ENCODE data around the gene NKAIN1.

The NKAIN1 gene

DNA sequence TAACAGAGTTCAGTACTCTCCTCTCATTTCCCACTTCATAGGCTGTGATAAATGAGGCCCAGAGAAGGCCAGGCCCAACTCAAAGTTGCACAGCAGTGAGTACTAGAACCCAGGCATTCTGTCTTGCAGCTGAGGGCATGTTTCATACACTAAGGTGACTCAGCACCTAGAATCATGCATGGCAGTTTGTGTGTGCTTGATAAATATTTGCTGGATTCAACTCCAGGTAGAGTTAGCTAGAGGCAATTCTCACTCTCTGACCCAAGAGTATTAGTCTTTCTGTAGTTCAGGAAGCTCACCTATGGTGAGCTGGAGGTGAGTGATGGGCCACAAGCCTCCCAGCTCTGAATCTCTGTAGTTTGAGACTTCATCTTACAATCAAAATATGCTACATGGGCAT lies 10.7 kb downstream of the NKAIN1 start:
- no peak overlapping the region for H3K4me3 ChIP-seq (ENCODE audit: low read depth, low read length)
- ChIA-PET CTCF (interaction anchor here (1.3 kb wide), 1 partner anchor 67 kb away, joined by 4 read pairs; no protein-coding TSS in a partner anchor), POLR2A (no interaction called here)
- DNase-seq (ENCODE audit: low read depth, low spot score): no peak
- TF ChIP-seq, protein P1, sequence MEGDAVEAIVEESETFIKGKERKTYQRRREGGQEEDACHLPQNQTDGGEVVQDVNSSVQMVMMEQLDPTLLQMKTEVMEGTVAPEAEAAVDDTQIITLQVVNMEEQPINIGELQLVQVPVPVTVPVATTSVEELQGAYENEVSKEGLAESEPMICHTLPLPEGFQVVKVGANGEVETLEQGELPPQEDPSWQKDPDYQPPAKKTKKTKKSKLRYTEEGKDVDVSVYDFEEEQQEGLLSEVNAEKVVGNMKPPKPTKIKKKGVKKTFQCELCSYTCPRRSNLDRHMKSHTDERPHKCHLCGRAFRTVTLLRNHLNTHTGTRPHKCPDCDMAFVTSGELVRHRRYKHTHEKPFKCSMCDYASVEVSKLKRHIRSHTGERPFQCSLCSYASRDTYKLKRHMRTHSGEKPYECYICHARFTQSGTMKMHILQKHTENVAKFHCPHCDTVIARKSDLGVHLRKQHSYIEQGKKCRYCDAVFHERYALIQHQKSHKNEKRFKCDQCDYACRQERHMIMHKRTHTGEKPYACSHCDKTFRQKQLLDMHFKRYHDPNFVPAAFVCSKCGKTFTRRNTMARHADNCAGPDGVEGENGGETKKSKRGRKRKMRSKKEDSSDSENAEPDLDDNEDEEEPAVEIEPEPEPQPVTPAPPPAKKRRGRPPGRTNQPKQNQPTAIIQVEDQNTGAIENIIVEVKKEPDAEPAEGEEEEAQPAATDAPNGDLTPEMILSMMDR (IDR thresholded peaks at IDR 0.05; ENCODE audit: insufficient read depth, low read length, missing control alignments): no peak

DNA sequence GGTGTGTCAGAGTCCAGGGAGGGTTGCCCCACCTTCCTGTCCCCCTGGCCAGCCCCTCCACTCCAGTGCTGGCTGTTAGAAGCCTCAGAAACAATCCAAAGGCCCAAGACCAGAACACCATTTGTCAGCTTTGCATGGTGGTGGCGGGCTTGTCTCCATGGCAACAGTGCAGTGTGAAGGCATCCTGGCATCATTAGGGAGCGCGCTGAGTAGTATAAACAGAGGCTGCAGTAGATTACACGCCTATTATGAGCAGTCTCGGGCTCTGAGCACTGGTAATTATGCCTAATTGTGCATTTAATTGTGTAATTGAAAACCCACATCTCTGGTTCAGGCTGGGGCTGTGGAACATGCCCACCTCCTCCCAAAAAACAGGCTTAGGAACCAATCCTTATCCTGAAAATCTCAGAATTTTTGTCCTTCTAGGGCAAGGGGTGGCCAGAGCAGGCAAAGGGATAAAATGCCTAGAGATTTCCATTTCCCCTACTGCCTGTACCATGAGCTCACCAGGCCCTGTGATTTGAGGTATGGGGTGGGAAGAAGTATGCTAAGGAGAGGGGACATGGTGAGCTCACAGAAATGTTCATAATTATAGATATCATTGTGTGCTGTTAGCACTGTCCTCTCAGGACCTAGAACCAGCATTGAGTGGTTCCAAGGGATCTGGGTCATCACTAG lies 11.7 kb downstream of the NKAIN1 start:
- ChIA-PET POLR2A (interaction anchor here (0.5 kb wide), 1 partner anchor 217 kb away, joined by 3 read pairs; no protein-coding TSS in a partner anchor), CTCF (interaction anchor here (1.2 kb wide), 1 partner anchor 17 kb away, joined by 3 read pairs; no protein-coding TSS in a partner anchor)
- H3K4me3 ChIP-seq (ENCODE audit: low read depth, low read length): no peak overlapping the region
- DNase-seq (ENCODE audit: low read depth, low spot score): no peak
- TF ChIP-seq, protein P1 (IDR thresholded peaks at IDR 0.05; ENCODE audit: insufficient read depth, low read length, missing control alignments): no peak

DNA sequence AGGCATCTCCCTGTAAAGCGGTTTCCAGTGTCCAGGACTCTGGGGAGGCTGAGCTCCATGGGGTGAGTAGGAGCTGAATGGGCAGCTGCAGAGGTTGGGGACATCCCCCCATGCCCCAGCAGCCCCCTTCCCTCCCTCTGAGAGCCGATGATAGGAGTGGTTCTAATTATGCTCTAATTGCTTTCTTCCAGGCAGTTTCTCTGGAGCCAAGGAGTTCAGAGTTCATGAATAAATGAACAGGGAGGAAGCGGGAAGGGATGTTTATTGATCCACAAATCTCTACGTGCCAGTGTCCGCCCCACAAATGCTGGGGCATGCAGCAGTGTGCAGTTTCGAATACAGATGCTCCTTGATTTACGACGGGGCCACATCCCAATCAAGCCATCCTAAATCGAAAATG lies 15.6 kb downstream of the NKAIN1 start:
- ChIA-PET CTCF (interaction anchor here (1.2 kb wide), 2 partner anchors 41 to 325 kb away, joined by 3 read pairs; no protein-coding TSS in a partner anchor), POLR2A (no interaction called here)
- DNase-seq (ENCODE audit: low read depth, low spot score): no peak
- no peak overlapping the region for H3K4me3 ChIP-seq (ENCODE audit: low read depth, low read length)
- TF ChIP-seq, protein P1 (IDR thresholded peaks at IDR 0.05; ENCODE audit: insufficient read depth, low read length, missing control alignments): no peak

DNA sequence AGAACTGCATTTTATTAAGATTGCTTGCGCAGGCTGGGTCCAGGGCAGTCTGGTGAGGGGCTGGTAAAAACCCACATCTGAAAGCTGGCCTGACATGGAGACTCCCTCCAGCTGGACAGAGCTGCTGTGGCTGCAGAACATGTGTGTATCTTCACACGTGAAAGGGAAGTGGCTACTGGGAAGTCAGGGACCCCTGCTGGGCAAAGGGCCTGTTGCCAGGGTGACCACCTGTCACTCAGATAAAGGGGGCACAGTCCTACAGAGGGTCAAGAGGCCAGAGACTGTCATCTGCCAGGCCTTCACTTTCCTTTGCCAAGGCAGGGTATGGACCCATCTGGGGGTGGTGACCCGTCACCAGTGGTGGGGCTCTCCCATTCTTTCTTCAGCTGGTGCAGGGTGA lies 17.5 kb downstream of the NKAIN1 start:
- no peak overlapping the region for H3K4me3 ChIP-seq (ENCODE audit: low read depth, low read length)
- DNase-seq (ENCODE audit: low read depth, low spot score): no peak
- CTCF ChIA-PET: no interaction called here
- TF ChIP-seq, protein P1 (IDR thresholded peaks at IDR 0.05; ENCODE audit: insufficient read depth, low read length, missing control alignments): no peak
- POLR2A ChIA-PET: no interaction called here

DNA sequence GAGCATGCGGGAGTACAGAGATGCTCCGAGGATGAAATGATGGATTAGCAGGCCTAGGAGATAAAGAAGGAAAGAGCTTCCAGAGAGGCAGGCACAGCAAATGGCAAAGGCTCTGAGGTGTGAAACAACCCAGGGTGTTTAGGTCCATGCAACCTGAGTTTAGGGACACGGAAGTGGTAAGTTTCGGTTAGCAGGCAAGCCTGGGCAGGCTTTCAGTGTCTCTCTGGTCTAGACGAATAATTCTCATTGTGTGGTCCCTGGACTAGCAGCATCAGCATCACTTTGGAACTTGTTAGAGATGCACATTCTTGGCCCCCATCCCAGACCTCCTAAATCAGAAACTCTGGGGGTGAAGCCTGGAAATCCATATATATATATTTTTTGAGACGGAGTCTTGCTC lies 18.6 kb downstream of the NKAIN1 start:
- DNase-seq (ENCODE audit: low read depth, low spot score): no peak
- H3K4me3 ChIP-seq (ENCODE audit: low read depth, low read length): no peak overlapping the region
- ChIA-PET POLR2A (no interaction called here), CTCF (no interaction called here)
- TF ChIP-seq, protein P1 (IDR thresholded peaks at IDR 0.05; ENCODE audit: insufficient read depth, low read length, missing control alignments): no peak

DNA sequence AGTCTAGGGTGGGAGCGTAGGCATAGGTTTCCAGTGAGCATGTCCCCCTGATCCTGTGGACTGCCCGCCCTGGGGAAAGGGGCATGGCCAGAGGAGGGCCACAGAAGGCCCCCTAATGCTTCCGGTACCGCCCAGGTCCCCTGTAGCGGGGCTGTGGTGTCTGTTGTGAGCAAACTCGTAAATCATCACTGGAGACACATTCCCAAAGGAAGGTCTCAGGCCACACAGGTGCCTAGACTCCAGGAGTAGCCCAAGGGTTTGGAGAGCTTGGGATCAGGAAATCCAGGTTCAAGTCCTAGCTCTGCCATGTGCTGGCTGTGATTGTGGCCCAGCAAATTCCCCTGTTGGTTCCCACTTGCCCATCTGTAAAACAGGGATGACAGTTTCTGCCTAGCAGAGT lies 20.2 kb downstream of the NKAIN1 start:
- no peak for DNase-seq (ENCODE audit: low read depth, low spot score)
- CTCF ChIA-PET: interaction anchor here (1.0 kb wide), 1 partner anchor 175 kb away, joined by 4 read pairs; no protein-coding TSS in a partner anchor
- TF ChIP-seq, protein P1 (IDR thresholded peaks at IDR 0.05; ENCODE audit: insufficient read depth, low read length, missing control alignments): no peak
- POLR2A ChIA-PET: no interaction called here
- H3K4me3 ChIP-seq (ENCODE audit: low read depth, low read length): no peak overlapping the region
